ENCODE results near the gene KLHDC10. TPM values are rescaled to one million over a fixed set of nuclear protein-coding genes. Genes with fewer than 3 reads are reported as not detected.

The KLHDC10 gene
- total and polyA plus RNA-seq, 2 experiments from 2014 or later, result 5.5 to 14.7 TPM

DNA sequence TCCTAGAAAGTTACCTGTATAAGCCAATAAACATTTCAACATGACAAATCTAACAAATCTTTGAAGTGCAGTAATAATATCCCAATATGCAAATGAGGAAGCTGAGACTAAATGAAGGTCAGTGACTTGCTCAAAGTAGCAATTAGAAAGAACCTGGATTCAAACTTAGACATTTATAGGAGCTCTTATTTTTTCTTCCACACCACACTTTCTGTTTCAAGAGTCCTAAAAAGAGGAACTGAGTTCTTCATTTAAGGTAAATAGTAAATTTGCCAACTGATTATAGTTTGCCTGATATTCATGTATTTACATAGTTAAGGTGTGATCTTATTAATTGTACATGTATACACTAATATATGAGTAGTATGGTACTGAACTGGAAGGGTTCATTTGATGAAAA, 44.0 kb downstream of the KLHDC10 start (continued):
- TF ChIP-seq, protein P1, sequence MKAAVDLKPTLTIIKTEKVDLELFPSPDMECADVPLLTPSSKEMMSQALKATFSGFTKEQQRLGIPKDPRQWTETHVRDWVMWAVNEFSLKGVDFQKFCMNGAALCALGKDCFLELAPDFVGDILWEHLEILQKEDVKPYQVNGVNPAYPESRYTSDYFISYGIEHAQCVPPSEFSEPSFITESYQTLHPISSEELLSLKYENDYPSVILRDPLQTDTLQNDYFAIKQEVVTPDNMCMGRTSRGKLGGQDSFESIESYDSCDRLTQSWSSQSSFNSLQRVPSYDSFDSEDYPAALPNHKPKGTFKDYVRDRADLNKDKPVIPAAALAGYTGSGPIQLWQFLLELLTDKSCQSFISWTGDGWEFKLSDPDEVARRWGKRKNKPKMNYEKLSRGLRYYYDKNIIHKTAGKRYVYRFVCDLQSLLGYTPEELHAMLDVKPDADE (IDR thresholded peaks at IDR 0.05), result no peak
- TF ChIP-seq ZNF114 (CRISPR knock-in tag; IDR thresholded peaks at IDR 0.05) (no peak), CREB1 (CRISPR knock-in tag; IDR thresholded peaks at IDR 0.05; ENCODE audit: low read depth) (no peak)

DNA sequence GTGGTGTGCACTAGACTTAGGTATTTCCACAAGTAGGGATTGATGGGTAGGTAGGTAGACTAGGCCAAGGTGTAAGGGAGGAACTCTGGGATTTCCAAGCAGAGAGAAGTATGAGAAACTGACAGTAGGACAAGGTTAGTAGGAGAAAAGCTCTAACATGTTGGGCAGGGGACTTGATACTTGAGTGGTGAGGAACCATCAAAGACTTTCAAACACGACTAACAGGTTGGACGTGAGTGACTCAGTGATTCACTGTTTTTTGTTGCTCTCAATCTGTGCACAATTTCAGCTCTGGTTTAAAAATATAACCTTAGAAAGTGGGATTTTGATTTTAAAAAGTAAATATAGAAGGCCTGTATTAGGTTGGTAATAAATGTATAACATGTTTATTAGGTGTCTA, 44.4 kb downstream of the KLHDC10 start:
- H3K4me1 Mint-ChIP-seq, result no peaks in the 10 kb centered on the region
- no peak overlapping the region for H3K27ac Mint-ChIP-seq

More for the DNA sequence above, 44.4 kb downstream of the KLHDC10 start:
- H2AFZ ChIP-seq, result no peak overlapping the region
- no peaks in the 10 kb centered on the region for H3K79me2 ChIP-seq (replicated peaks; ENCODE audit: insufficient read depth)
- TF ChIP-seq, protein P2, sequence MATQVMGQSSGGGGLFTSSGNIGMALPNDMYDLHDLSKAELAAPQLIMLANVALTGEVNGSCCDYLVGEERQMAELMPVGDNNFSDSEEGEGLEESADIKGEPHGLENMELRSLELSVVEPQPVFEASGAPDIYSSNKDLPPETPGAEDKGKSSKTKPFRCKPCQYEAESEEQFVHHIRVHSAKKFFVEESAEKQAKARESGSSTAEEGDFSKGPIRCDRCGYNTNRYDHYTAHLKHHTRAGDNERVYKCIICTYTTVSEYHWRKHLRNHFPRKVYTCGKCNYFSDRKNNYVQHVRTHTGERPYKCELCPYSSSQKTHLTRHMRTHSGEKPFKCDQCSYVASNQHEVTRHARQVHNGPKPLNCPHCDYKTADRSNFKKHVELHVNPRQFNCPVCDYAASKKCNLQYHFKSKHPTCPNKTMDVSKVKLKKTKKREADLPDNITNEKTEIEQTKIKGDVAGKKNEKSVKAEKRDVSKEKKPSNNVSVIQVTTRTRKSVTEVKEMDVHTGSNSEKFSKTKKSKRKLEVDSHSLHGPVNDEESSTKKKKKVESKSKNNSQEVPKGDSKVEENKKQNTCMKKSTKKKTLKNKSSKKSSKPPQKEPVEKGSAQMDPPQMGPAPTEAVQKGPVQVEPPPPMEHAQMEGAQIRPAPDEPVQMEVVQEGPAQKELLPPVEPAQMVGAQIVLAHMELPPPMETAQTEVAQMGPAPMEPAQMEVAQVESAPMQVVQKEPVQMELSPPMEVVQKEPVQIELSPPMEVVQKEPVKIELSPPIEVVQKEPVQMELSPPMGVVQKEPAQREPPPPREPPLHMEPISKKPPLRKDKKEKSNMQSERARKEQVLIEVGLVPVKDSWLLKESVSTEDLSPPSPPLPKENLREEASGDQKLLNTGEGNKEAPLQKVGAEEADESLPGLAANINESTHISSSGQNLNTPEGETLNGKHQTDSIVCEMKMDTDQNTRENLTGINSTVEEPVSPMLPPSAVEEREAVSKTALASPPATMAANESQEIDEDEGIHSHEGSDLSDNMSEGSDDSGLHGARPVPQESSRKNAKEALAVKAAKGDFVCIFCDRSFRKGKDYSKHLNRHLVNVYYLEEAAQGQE (IDR thresholded peaks at IDR 0.05; ENCODE audit: unreplicated experiment), result no peak
- TF ChIP-seq POLR2AphosphoS5 (IDR thresholded peaks at IDR 0.05; ENCODE audit: low read depth) (no peak), EZH2 (IDR thresholded peaks at IDR 0.05; ENCODE audit: low read depth, unreplicated experiment) (no peak), CREB1 (CRISPR knock-in tag; IDR thresholded peaks at IDR 0.05; ENCODE audit: low read depth) (no peak), EZH2phosphoT487 (IDR thresholded peaks at IDR 0.05; ENCODE audit: unreplicated experiment) (no peak), ZNF331 (CRISPR knock-in tag; IDR thresholded peaks at IDR 0.05; ENCODE audit: low read depth) (no peak)
- TF ChIP-seq, protein P3, sequence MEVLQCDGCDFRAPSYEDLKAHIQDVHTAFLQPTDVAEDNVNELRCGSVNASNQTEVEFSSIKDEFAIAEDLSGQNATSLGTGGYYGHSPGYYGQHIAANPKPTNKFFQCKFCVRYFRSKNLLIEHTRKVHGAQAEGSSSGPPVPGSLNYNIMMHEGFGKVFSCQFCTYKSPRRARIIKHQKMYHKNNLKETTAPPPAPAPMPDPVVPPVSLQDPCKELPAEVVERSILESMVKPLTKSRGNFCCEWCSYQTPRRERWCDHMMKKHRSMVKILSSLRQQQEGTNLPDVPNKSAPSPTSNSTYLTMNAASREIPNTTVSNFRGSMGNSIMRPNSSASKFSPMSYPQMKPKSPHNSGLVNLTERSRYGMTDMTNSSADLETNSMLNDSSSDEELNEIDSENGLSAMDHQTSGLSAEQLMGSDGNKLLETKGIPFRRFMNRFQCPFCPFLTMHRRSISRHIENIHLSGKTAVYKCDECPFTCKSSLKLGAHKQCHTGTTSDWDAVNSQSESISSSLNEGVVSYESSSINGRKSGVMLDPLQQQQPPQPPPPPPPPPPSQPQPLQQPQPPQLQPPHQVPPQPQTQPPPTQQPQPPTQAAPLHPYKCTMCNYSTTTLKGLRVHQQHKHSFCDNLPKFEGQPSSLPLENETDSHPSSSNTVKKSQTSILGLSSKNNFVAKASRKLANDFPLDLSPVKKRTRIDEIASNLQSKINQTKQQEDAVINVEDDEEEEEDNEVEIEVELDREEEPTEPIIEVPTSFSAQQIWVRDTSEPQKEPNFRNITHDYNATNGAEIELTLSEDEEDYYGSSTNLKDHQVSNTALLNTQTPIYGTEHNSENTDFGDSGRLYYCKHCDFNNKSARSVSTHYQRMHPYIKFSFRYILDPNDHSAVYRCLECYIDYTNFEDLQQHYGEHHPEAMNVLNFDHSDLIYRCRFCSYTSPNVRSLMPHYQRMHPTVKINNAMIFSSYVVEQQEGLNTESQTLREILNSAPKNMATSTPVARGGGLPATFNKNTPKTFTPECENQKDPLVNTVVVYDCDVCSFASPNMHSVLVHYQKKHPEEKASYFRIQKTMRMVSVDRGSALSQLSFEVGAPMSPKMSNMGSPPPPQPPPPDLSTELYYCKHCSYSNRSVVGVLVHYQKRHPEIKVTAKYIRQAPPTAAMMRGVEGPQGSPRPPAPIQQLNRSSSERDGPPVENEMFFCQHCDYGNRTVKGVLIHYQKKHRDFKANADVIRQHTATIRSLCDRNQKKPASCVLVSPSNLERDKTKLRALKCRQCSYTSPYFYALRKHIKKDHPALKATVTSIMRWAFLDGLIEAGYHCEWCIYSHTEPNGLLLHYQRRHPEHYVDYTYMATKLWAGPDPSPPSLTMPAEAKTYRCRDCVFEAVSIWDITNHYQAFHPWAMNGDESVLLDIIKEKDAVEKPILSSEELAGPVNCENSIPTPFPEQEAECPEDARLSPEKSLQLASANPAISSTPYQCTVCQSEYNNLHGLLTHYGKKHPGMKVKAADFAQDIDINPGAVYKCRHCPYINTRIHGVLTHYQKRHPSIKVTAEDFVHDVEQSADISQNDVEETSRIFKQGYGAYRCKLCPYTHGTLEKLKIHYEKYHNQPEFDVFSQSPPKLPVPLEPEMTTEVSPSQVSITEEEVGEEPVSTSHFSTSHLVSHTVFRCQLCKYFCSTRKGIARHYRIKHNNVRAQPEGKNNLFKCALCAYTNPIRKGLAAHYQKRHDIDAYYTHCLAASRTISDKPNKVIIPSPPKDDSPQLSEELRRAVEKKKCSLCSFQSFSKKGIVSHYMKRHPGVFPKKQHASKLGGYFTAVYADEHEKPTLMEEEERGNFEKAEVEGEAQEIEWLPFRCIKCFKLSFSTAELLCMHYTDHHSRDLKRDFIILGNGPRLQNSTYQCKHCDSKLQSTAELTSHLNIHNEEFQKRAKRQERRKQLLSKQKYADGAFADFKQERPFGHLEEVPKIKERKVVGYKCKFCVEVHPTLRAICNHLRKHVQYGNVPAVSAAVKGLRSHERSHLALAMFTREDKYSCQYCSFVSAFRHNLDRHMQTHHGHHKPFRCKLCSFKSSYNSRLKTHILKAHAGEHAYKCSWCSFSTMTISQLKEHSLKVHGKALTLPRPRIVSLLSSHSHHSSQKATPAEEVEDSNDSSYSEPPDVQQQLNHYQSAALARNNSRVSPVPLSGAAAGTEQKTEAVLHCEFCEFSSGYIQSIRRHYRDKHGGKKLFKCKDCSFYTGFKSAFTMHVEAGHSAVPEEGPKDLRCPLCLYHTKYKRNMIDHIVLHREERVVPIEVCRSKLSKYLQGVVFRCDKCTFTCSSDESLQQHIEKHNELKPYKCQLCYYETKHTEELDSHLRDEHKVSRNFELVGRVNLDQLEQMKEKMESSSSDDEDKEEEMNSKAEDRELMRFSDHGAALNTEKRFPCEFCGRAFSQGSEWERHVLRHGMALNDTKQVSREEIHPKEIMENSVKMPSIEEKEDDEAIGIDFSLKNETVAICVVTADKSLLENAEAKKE (CRISPR knock-in tag; IDR thresholded peaks at IDR 0.05), result no peak
- TF ChIP-seq, protein P1 (IDR thresholded peaks at IDR 0.05), result no peak
- H3K27ac ChIP-seq (ENCODE audit: low read depth), result no peak overlapping the region
- no peaks in the 10 kb centered on the region for H3K36me3 ChIP-seq (ENCODE audit: insufficient read depth)
- H3F3A ChIP-seq (replicated peaks; ENCODE audit: low read depth), result no peaks in the 10 kb centered on the region
- Mint-ChIP-seq H3K9me3 (no peaks in the 10 kb centered on the region), H3K4me3 (no peak overlapping the region), H3K36me3 (ENCODE audit: low read depth) (peaks cover 9% of the 10 kb centered on the region), H3K27me3 (ENCODE audit: insufficient read depth, low read depth, poor library complexity) (no peaks in the 10 kb centered on the region)
- no peaks in the 10 kb centered on the region; the same call in 1 of the 2 replicates for H4K20me1 ChIP-seq (replicated peaks; ENCODE audit: insufficient read depth)
- H3K4me2 ChIP-seq, result no peak overlapping the region
- H3K4me3 ChIP-seq, result no peak overlapping the region
- H3K9me2 ChIP-seq (ENCODE audit: insufficient read depth), result no peaks in the 10 kb centered on the region
- no peak for ATAC-seq
- no peaks in the 10 kb centered on the region for H3K27me3 ChIP-seq (ENCODE audit: insufficient read depth)
- H3K4me1 ChIP-seq (ENCODE audit: insufficient read depth), result no peaks in the 10 kb centered on the region
- no peak for DNase-seq (ENCODE audit: low spot score)
